ENCODE measurements around the gene AKAP12.
"Not testable (repeated sequence)": the region's sequence is repeated elsewhere in the genome, so short reads cannot be mapped to it uniquely, and the experiment has no call there.

The AKAP12 gene

DNA sequence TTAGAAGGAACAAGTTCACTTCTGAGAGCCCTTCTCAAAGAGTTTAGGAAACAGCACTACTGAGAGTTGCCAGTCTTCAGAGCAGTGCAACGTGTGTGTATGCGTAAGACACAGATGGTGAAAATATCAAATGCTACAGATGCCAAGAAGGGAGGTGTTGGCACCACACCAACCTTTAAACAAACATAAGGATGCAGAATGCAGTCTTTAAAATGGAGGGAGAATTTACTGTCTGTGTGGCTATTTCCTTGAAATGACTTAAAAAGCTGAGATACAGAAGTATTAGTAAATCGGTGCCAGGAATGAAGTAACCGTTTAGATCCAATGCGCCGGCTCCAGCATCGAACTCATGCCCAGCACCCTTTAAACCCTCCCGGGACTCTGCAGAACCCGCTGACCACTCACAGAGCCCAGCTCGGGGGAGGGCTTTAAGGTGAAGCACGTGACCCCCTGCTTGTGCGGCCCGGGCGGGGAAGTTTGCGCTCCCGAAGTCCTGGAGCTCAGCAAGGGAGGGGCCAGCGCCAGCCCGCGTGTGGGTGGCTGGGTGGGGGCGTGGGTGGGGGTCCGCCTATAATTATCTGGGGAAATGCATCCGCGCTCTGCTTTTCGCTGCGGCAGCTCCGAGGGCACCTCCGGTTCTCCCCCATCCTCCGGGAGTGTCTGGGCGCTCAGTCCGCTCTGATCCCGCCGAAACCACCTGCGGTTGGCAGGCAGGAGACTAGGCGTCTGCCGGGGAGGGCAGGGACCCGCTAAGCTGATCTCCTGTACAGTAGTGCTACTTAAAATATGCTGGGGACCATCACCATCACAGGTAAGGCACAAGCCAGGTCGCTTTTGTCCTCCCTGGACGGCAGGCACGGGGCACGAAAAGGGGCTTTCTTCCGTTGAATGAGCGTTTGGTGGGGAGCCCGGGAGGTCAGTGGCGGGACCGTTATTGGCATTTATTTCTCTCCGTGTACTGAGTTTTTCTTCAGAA, 85.6 kb downstream of the AKAP12 start:
- no peak overlapping the region for H3K27ac Mint-ChIP-seq

DNA sequence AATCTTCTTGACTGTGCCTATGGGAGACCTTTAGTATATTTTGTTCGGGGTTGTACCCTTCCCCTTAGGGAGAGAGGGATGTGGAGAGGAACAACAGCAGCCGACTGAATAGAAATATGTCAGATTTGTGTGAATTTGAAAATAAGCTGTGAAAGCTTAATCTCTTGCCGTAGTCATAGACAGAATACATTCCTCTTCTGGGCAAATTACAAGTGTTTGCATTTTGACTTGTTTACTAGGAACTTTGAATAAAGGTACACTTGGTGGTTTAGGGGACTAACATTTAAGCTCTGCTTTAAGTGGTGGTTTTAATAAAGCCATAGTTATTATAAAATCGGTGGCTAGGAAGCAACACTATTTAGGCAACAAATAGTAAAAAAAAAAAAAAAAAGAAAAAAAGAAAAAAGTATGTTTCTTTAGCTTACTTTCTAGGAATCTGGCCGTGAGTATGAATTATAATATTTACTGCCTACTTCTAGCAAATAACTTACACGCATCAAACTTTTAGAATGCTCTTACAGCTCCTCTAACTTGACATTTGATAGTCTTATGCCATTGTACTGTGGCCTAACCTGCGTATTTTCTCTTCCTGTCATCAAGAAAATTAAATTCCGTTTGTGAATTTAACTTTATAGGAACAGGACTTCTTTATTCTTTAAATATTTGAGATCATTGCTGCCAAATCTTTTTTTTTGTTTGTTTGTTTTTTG, 86.5 kb downstream of the AKAP12 start:
- Mint-ChIP-seq H3K4me1 (peaks cover 27% of the 10 kb centered on the region), H3K27ac (no peak overlapping the region), H3K4me3 (peak overlapping the region; percentile 71), H3K27me3 (peaks cover 66% of the 10 kb centered on the region), H3K36me3 (no peaks in the 10 kb centered on the region), H3K9me3 (no peaks in the 10 kb centered on the region)
- no peak for ATAC-seq

More for the DNA sequence above, 85.6 kb downstream of the AKAP12 start:
- Mint-ChIP-seq H3K36me3 (no peaks in the 10 kb centered on the region), H3K27me3 (peaks cover 75% of the 10 kb centered on the region), H3K9me3 (no peaks in the 10 kb centered on the region), H3K4me1 (peaks cover 27% of the 10 kb centered on the region), H3K4me3 (peak overlapping the region; percentile 71)
- ATAC-seq: peak; percentile 47

GRCh38 chr6:151327101-151327500, 87.3 kb downstream of the AKAP12 start:
- Mint-ChIP-seq H3K36me3 (no peaks in the 10 kb centered on the region), H3K4me1 (peaks cover 27% of the 10 kb centered on the region), H3K9me3 (no peaks in the 10 kb centered on the region), H3K27ac (no peak overlapping the region), H3K27me3 (peaks cover 58% of the 10 kb centered on the region), H3K4me3 (no peak overlapping the region)
- no peak for ATAC-seq

DNA sequence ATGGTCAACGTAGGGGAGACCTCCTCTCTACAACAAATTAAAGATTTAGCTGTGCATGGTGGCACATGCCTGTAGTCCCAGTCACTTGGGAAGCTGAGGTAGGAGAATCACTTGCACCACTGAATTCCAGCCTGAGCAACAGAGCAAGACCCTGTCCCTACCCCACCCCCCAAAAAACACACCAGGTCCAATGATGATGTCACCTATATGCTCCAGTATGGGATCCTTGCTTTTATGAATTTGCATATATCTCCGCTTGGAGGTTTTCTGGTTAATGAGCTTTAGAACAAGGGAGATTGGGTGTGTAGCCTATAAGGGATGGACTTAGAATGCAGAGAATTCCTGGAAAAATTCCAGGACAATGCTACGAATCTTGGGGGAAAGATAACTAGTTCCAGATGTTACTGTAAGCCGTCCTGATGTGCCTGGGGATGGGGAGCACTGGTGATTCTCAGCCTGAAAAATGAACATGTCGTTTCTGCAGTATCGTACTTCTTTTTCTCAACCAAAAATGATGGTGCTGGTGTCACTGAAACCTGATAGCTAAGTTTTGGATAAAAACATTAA, 90.4 kb downstream of the AKAP12 start:
- Mint-ChIP-seq H3K9me3 (no peaks in the 10 kb centered on the region), H3K27me3 (peaks cover 45% of the 10 kb centered on the region), H3K36me3 (no peaks in the 10 kb centered on the region), H3K4me1 (peaks cover 9% of the 10 kb centered on the region), H3K27ac (no peak overlapping the region), H3K4me3 (no peak overlapping the region)
- no peak for ATAC-seq

GRCh38 chr6:151335930-151336329, 96.2 kb downstream of the AKAP12 start:
- H3K9me3 Mint-ChIP-seq: no peaks in the 10 kb centered on the region
- H3K4me3 Mint-ChIP-seq: no peak overlapping the region

GRCh38 chr6:151338651-151339200, 99.0 kb downstream of the AKAP12 start:
- Mint-ChIP-seq H3K27me3 (peaks cover 46% of the 10 kb centered on the region), H3K4me3 (no peak overlapping the region), H3K4me1 (no peaks in the 10 kb centered on the region), H3K36me3 (no peaks in the 10 kb centered on the region), H3K9me3 (no peaks in the 10 kb centered on the region), H3K27ac (no peak overlapping the region)
- no peak for ATAC-seq

More at GRCh38 chr6:151335930-151336329, 96.2 kb downstream of the AKAP12 start:
- no peaks in the 10 kb centered on the region for H3K36me3 Mint-ChIP-seq
- no peak overlapping the region for H3K27ac Mint-ChIP-seq
- no peaks in the 10 kb centered on the region for H3K4me1 Mint-ChIP-seq
- ATAC-seq: no peak
- H3K27me3 Mint-ChIP-seq: peaks cover 59% of the 10 kb centered on the region

GRCh38 chr6:151339369-151339768, 99.6 kb downstream of the AKAP12 start:
- Mint-ChIP-seq H3K9me3 (no peaks in the 10 kb centered on the region), H3K27ac (no peak overlapping the region)
- ATAC-seq: no peak

GRCh38 chr6:151340219-151340978, 100.6 kb downstream of the AKAP12 start:
- Mint-ChIP-seq H3K4me3 (no peak overlapping the region), H3K36me3 (no peaks in the 10 kb centered on the region), H3K9me3 (no peaks in the 10 kb centered on the region), H3K27ac (no peak overlapping the region), H3K27me3 (peaks cover 40% of the 10 kb centered on the region), H3K4me1 (no peaks in the 10 kb centered on the region)
- no peak for ATAC-seq

More at GRCh38 chr6:151339369-151339768, 99.6 kb downstream of the AKAP12 start:
- Mint-ChIP-seq H3K4me1 (no peaks in the 10 kb centered on the region), H3K4me3 (no peak overlapping the region), H3K36me3 (no peaks in the 10 kb centered on the region), H3K27me3 (peaks cover 41% of the 10 kb centered on the region)

DNA sequence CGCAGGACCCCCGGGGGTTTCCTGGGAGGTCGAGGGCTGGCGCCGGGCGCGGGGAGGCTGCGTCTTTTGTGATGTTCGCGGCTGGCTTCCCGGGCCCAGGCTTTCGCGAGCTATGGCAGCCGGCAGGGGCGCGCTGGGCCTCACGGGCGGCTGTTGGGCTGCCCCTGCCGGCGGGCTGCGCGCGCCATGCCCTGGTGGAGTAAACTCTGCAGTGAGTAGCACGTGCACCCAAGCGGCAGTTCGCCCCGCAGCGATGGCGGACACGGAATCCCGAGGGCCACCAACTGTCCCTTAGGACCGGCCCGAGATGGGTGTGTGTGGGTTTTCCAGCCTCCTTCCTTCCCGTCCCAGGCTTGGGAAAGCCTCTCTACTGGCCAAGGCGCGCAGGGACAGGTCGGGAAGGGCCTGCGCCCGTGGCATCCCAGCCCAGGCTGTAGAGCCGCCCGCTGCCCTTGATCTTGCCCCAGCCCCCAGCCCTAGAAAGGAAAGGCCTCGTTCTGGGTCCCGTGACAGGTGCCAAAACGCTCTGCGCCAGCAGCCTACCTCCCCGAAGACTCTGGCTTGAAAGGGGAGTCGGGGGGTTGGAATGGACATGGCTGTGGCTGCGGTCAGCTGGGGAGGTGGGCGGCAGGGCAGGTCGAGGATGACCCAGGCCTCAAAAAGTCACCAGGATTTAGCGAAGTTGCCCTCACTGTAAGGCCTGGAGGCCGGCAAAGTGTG, 101.9 kb downstream of the AKAP12 start:
- peaks cover 39% of the 10 kb centered on the region for H3K27me3 Mint-ChIP-seq
- no peak for ATAC-seq
- H3K4me3 Mint-ChIP-seq: no peak overlapping the region
- H3K36me3 Mint-ChIP-seq: no peaks in the 10 kb centered on the region
- no peaks in the 10 kb centered on the region for H3K9me3 Mint-ChIP-seq
- no peak overlapping the region for H3K27ac Mint-ChIP-seq
- no peaks in the 10 kb centered on the region for H3K4me1 Mint-ChIP-seq

DNA sequence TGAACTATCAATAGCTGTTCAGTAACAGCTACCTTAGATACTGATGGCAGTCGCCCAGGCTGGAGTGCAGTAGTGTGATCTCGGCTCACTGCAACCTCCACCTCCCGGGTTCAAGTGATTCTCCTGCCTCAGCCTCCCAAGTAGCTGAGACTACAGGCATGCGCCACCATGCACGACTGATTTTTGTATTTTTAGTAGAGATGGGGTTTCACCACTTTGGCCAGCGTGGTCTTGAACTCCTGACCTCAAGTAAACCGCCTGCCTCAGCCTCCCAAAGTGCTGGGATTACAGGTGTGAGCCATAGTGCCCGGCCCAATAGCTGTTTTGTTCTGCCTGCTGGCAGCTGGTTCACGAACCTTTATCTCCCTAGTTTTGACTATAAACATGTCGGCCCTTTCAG, 103.0 kb downstream of the AKAP12 start:
- not testable (repeated sequence) for H3K9me3 Mint-ChIP-seq, H3K4me3 Mint-ChIP-seq, H3K4me1 Mint-ChIP-seq, H3K27ac Mint-ChIP-seq, H3K36me3 Mint-ChIP-seq, ATAC-seq
- peaks cover 38% of the 10 kb centered on the region for H3K27me3 Mint-ChIP-seq

DNA sequence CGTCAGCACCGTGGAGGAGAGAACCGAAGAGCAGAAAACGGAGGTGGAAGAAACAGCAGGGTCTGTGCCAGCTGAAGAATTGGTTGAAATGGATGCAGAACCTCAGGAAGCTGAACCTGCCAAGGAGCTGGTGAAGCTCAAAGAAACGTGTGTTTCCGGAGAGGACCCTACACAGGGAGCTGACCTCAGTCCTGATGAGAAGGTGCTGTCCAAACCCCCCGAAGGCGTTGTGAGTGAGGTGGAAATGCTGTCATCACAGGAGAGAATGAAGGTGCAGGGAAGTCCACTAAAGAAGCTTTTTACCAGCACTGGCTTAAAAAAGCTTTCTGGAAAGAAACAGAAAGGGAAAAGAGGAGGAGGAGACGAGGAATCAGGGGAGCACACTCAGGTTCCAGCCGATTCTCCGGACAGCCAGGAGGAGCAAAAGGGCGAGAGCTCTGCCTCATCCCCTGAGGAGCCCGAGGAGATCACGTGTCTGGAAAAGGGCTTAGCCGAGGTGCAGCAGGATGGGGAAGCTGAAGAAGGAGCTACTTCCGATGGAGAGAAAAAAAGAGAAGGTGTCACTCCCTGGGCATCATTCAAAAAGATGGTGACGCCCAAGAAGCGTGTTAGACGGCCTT, 110.0 kb downstream of the AKAP12 start:
- Mint-ChIP-seq H3K36me3 (peaks cover 19% of the 10 kb centered on the region), H3K27me3 (peaks cover 18% of the 10 kb centered on the region), H3K9me3 (no peaks in the 10 kb centered on the region), H3K4me1 (no peaks in the 10 kb centered on the region), H3K27ac (no peak overlapping the region), H3K4me3 (no peak overlapping the region)
- no peak for ATAC-seq

DNA sequence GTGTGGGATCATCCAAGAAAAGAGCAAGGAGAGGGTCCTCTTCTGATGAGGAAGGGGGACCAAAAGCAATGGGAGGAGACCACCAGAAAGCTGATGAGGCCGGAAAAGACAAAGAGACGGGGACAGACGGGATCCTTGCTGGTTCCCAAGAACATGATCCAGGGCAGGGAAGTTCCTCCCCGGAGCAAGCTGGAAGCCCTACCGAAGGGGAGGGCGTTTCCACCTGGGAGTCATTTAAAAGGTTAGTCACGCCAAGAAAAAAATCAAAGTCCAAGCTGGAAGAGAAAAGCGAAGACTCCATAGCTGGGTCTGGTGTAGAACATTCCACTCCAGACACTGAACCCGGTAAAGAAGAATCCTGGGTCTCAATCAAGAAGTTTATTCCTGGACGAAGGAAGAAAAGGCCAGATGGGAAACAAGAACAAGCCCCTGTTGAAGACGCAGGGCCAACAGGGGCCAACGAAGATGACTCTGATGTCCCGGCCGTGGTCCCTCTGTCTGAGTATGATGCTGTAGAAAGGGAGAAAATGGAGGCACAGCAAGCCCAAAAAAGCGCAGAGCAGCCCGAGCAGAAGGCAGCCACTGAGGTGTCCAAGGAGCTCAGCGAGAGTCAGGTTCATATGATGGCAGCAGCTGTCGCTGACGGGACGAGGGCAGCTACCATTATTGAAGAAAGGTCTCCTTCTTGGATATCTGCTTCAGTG, 110.8 kb downstream of the AKAP12 start:
- Mint-ChIP-seq H3K27ac (no peak overlapping the region), H3K4me3 (no peak overlapping the region), H3K27me3 (peaks cover 17% of the 10 kb centered on the region), H3K4me1 (no peaks in the 10 kb centered on the region), H3K9me3 (no peaks in the 10 kb centered on the region), H3K36me3 (peaks cover 19% of the 10 kb centered on the region)
- ATAC-seq: no peak

GRCh38 chr6:151351146-151351700, 111.5 kb downstream of the AKAP12 start:
- Mint-ChIP-seq H3K27ac (no peak overlapping the region), H3K27me3 (peaks cover 11% of the 10 kb centered on the region), H3K4me1 (no peaks in the 10 kb centered on the region), H3K36me3 (peaks cover 19% of the 10 kb centered on the region), H3K4me3 (no peak overlapping the region), H3K9me3 (no peaks in the 10 kb centered on the region)
- ATAC-seq: no peak
